GM04503 (cell line): ENCODE results near the gene KLHL30.

Experiments used
- DNase-seq: peaks from one replicate; pipeline ENCODE4 v3.0.0-alpha.2; 2012; ENCODE audit warnings: low read depth

The KLHL30 gene, protein sequence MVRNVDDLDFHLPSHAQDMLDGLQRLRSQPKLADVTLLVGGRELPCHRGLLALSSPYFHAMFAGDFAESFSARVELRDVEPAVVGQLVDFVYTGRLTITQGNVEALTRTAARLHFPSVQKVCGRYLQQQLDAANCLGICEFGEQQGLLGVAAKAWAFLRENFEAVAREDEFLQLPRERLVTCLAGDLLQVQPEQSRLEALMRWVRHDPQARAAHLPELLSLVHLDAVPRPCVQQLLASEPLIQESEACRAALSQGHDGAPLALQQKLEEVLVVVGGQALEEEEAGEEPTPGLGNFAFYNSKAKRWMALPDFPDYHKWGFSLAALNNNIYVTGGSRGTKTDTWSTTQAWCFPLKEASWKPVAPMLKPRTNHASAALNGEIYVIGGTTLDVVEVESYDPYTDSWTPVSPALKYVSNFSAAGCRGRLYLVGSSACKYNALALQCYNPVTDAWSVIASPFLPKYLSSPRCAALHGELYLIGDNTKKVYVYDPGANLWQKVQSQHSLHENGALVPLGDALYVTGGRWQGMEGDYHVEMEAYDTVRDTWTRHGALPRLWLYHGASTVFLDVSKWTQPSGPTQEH

DNA sequence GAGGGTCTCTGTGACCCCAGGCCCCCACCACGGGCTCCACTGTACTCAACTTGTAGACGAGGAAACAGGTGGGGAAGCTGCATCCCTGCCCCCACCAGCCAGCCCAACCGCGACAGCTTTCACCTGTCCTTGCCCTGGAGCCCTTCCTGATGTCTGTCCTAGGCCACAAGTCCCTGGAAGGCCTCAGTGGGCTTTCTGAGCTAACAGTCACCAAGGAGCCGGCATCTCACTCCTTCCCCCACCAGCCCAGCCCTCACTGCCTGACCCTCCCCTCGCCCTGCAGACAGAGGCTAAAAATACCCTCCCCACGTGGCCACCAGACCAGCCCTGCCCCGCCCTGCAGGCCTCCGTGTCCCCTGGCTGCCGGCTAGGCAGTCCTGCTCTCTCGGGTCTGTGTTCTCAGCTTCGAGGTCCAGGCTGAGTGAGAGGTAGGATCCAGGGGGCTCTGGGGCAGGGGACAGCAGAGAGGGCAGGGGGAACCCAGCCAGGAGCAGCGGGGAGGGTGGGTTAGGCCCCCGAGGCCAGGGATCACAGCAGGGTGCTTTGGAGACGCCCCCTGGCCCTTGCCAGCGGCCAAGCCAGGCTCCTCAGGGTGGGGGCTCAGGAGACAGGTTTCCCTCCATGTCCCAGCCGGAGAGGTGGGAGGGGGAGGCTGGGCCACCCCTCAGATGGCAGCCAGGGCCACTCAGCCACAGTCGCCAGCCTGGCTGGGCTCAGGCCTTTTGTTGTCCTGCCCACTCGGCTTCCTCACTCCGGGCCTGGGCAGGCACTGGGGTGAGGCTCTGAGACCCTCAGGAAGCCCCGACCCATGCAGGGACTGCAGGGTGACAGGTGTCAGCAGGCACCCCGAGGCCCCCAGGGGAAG, at the start of gene KLHL30:
TSS of gene KLHL30 (plus strand) at position 338 of the 865 bp plus-strand sequence. CDS start 2,087 bp downstream, outside the sequence.
- no peak for DNase-seq

GRCh38 chr2:238090887-238091286, 47.6 kb upstream of the KLHL30 start:
- no peak for DNase-seq

GRCh38 chr2:238091436-238092060, 46.9 kb upstream of the KLHL30 start:
- DNase-seq = no peak

DNA sequence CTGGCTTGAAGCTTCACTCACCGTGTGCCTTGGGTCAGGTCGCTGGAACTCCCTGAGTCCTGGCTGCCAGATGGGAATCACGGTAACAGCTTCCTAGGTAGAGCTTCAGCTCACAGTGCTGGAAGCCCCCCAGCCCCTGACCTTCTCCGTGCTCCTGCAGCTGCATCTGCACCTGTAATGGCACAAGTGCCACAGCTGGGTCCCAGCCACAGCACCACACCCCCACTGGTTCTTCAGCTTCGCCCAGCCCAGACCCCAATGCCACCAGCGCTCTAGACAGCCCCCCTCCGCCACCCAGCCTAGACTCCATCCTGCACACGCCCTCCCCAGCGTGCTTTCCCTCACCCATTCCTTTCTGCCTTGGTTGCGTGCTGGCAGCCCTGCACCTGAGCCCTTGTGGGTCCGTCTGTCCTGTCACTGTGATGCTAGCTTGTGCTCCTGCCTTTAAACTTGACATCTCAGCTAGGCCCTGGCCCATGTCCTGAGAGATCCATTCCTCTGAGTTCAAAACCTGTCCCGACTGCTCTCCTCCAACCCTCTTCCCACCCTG, 45.9 kb upstream of the KLHL30 start:
- DNase-seq = no peak

- no peak for DNase-seq
Measured at GRCh38 chr2:238093181-238094140, 45.0 kb upstream of the KLHL30 start.

DNA sequence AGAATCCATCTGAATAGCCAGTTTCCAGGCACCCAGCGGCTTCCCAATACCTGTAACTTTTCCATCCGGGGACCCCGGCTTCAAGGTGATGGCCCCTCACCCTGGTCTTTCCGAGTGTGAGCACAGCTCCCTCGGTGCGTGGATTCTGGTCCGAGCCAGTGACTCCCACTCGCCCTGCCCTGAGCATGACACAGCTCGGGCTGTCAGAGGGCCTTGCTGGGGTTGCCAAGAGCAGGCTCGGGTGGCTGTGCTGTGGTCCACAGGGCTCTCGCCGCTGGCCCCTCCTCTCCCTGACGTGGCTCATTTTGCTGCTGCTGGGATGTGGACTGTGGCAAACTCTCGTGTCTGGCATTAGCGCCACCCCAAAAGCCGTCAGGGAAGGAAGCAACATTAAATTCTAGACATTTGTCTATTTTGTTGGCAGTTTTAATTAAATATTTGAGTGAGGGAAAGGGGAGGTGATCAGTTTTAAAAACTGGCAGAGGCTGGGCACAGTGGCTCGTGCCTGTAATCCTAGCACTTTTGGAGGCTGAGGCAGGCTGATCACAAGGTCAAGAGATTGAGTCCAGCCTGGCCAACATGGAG, 43.9 kb upstream of the KLHL30 start:
- no peak for DNase-seq

GRCh38 chr2:238095143-238095542, 43.3 kb upstream of the KLHL30 start:
- DNase-seq = no peak

GRCh38 chr2:238096311-238097011, 42.0 kb upstream of the KLHL30 start:
- DNase-seq = no peak

DNA sequence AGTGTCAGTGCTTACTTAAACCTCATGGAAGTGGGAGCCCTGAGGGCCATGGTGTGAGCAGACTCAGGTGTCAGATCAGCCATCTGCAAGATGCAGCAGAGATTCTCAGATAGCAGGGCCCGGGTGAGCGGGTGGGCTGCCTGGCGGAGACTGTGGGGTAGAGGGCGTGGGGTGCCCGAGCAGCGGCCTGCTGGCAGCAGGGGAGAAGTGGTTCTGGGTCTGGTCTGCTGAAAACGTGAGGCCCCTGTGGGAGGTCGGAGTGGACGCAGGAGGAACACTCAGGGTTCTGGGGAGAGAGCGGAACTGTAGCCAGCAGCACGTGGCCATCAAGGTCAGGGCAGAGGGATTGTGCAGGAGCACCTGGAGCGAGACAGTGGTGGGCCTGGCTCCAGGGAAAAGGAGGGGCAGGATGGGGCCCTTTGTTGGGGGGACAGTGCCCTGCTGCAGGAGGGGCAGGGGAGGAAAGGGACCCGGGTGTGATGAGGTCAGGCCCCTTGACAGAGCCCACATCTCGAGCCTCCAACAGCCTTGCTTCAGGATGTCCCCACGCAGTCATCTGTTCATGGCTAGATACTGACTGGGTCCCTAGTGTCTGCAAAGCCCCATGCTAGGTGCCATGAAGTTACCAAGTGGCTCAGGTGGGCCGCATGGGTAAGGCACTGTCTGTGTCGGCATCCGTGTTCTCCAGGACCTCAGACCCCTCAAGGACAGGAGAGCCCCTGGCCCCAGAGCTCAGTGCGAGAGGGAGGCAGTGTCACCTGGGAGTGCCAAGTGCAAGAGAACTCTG, 41.1 kb upstream of the KLHL30 start:
- no peak for DNase-seq

GRCh38 chr2:238097988-238098871, 40.2 kb upstream of the KLHL30 start:
- no peak for DNase-seq

DNA sequence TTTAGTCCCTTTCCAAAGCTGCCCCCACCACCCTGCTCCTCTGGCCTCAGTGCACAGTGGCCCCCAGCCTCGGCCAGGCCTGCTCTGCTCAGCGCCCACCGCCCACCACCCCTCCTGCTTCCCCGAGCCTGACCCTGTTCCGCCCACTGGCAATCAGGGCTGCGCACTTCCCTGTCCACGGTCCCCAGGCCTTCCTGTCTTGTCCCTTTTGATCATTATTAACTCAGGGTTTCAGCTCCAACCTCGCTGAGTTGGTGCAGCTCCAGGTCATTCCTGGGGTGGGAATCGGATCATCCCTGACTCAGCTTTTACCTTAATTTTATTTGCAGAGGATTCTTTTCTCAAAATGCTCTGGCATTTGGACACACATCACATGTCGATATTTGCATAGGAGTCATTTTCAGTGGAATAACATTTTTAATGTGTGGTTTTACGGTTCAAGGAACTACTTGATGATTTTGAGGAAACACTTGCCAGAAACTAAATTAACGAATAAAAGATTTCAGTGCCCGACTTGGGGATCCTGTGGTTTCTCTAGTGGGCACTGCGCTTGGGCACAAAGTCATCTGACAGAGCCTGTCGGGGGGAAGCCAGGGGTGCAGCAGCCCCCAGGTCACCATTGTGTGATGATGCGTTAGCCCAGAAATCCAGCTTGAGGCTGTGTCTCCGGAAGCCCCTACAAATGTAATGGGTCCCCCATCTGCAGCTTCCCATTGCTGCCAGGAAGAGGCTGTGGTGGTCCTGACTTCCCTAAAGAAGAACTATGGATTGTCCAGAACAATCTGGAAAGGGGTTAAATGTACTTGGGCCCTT, 39.4 kb upstream of the KLHL30 start:
- DNase-seq = no peak

DNA sequence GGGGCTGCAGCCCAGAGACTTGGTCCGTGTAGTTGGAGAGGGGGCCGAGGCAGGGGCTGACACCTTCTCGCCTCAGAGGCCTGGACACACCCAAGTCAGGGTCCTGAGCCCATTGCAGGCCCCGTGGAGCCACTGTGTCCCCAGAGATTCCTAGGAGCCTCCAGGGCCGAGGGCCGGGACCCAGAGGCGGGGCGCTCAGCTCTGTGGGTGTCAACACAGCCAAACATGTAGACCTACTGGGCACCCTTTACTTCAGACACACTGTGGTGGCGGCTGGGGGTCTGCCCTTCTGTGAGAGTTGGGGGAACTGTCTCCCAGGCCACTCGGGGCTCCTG, 38.8 kb upstream of the KLHL30 start:
- no peak for DNase-seq

- DNase-seq = no peak
Measured at GRCh38 chr2:238100049-238100820, 38.2 kb upstream of the KLHL30 start, which contains the start of gene ESPNL. ESPNL (plus strand) TSS chr2:238100340; CDS start chr2:238100420, 80 bp downstream.

DNA sequence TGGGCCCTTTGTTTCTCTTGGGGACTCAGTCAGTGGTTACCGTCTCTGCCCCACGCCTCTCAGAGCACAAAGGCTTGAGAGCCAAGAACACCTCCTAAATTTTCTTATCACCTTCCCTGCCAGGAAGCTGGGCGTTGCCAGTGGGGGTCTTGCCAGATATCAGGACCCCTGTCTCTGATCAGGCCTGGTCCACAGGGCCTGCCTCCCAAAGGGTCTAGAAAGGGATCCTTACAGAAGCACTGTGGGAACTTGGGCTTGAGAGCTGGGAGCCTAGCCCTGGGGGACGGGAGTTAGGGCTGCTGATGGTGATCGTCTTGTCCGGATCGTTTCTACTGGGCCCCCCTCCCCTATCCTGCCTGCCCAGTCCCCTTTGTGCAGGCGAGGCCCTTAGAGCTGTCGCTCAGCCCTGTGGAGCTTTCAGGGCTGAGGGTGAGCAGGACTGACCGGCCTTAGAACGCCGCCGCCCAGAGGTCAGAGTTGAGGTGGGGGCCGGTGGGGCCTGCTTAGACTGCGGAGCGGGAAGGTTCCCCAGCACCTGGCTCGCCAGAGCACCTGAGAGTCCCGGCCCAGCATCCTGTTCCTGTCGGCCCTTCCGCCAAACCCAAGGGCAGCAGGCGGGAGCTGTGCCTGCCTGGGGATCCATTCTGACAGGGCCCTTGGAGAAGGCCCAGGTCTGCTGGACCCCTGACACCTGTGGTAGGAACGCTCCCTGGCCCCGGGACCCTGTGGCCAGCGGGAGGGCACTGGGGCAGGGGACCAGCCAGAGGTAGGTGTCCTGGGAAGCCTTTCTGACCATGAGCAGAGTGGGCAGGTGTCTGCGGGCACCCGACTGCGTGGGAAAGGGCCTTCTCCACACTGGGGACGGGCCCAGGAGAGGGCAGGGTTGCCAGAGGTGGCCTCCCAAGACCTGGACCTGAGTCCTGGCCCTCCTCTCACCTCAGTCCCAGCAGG, 37.4 kb upstream of the KLHL30 start:
- no peak for DNase-seq
